ENCODE results near the gene OR52N5.

DNA sequence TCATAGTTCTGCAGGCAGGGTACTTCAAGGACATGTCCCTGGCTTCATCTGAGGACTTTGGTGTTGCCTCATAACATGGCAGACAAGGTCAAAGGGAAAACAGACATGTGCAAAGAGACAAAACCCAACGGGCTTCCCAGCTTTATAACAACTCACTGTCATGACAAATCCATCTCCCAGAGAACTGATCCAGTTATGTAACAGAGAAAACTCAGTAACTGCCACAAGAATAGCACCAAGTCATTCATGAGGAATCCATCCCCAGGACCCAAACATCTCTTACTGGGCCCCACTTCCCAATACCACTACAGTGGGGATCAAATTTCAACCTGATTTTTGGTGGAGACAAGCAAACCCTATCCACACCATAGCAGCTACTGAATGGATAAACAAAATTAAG is 16.1 kb downstream of the OR52N5 start:
- TF ChIP-seq, protein P1, sequence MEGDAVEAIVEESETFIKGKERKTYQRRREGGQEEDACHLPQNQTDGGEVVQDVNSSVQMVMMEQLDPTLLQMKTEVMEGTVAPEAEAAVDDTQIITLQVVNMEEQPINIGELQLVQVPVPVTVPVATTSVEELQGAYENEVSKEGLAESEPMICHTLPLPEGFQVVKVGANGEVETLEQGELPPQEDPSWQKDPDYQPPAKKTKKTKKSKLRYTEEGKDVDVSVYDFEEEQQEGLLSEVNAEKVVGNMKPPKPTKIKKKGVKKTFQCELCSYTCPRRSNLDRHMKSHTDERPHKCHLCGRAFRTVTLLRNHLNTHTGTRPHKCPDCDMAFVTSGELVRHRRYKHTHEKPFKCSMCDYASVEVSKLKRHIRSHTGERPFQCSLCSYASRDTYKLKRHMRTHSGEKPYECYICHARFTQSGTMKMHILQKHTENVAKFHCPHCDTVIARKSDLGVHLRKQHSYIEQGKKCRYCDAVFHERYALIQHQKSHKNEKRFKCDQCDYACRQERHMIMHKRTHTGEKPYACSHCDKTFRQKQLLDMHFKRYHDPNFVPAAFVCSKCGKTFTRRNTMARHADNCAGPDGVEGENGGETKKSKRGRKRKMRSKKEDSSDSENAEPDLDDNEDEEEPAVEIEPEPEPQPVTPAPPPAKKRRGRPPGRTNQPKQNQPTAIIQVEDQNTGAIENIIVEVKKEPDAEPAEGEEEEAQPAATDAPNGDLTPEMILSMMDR (IDR thresholded peaks at IDR 0.05) = no peak
- no peak for TF ChIP-seq POLR2A (IDR thresholded peaks at IDR 0.05)
